B cell (primary cell): ENCODE results near the gene TENM3. TPM values are rescaled to one million over a fixed set of nuclear protein-coding genes. Genes with fewer than 3 reads are reported as not detected.

Experiments used
- ATAC-seq: fragments of 200-7000 bp; cut with Tn5 transposase; one replicate; pipeline ENCODE4 v1.10.0; 2021; ENCODE audit warnings: low read depth, mild to moderate bottlenecking, moderate number of reproducible peaks, moderate library complexity
- CTCF ChIA-PET: fragments of 350-600 bp; sonication (Branson Sonifier 250); formaldehyde crosslinking; loops from one replicate; lab custom pipeline; 2021; ENCODE audit warnings: antibody characterized with exemption, inconsistent platforms; lab: Charles Lee
- POLR2A ChIA-PET: fragments of 350-600 bp; sonication (Branson Sonifier 250); formaldehyde crosslinking; loops from one replicate; lab custom pipeline; 2021; ENCODE audit warnings: antibody characterized with exemption; lab: Charles Lee
- DNase-seq: peaks from one replicate; pipeline ENCODE4 v3.0.0; 2013
- H2AFZ ChIP-seq: 2 replicates; pipeline ENCODE4 v1.6.1; 2012; ENCODE audit warnings: mild to moderate bottlenecking, low read depth, low read length; ENCODE audit not compliant: insufficient read depth, poor library complexity, severe bottlenecking
- H3K27ac ChIP-seq, 2 donors: 1 replicate in 1 of 2; 2 replicates in 1 of 2; pipeline ENCODE4 v1.5.1; 2012 to 2013; ENCODE audit warnings: low read length in 2 of 2, mild to moderate bottlenecking in 2 of 2, moderate library complexity in 1 of 2
- H3K27me3 ChIP-seq, 4 experiments: fragments of 200-600 bp in 1 of 4; sonication (generic) in 1 of 4; replicated peaks in 1 of 4; 1 replicate in 2 of 4; 2 replicates in 2 of 4; pipeline versions ENCODE4 v1.6.1 to v1.7.0; 2013 to 2016; ENCODE audit warnings: low read length in 3 of 4, mild to moderate bottlenecking in 2 of 4, mixed read lengths in 1 of 4, moderate library complexity in 1 of 4; ENCODE audit not compliant: insufficient read depth in 4 of 4, control insufficient read depth in 3 of 4; ENCODE audit errors: control extremely low read depth in 1 of 4
- H3K36me3 ChIP-seq, 2 experiments: replicated peaks in 1 of 2; 1 replicate in 1 of 2; 2 replicates in 1 of 2; pipeline versions ENCODE4 v1.6.1 to v1.7.1; 2013; ENCODE audit warnings: low read length in 1 of 2; ENCODE audit not compliant: insufficient read depth in 2 of 2, control insufficient read depth in 1 of 2; ENCODE audit errors: control extremely low read depth in 1 of 2, extremely low read depth in 1 of 2
- H3K4me1 ChIP-seq, 2 donors: fragments of 200-600 bp in 1 of 2; sonication (generic) in 1 of 2; 1 replicate in 1 of 2; 2 replicates in 1 of 2; pipeline versions ENCODE4 v1.5.1 to v1.6.1; 2013 to 2017; ENCODE audit warnings: low read length in 2 of 2; ENCODE audit not compliant: control insufficient read depth in 2 of 2, insufficient read depth in 2 of 2
- H3K4me2 ChIP-seq: replicated peaks from 2 replicates; pipeline ENCODE3; 2012; ENCODE audit warnings: mild to moderate bottlenecking, low read depth, low read length; ENCODE audit not compliant: poor library complexity, severe bottlenecking
- H3K4me3 ChIP-seq, 5 experiments: fragments of 200-600 bp in 1 of 5; sonication (generic) in 1 of 5; 1 replicate in 3 of 5; 2 replicates in 2 of 5; pipeline versions ENCODE4 v1.5.1 to v1.7.0; 2011 to 2016; ENCODE audit warnings: low read length in 4 of 5, mild to moderate bottlenecking in 4 of 5, low read depth in 2 of 5, control low read depth in 1 of 5, moderate library complexity in 1 of 5; ENCODE audit not compliant: insufficient read depth in 1 of 5; ENCODE audit errors: control extremely low read depth in 1 of 5, extremely low read depth in 1 of 5
- H3K79me2 ChIP-seq: fragments of 200-600 bp; sonication (generic); one replicate; pipeline ENCODE4 v1.6.0; 2016; ENCODE audit warnings: low read length; ENCODE audit not compliant: control insufficient read depth, insufficient read depth
- H3K9ac ChIP-seq: fragments of 200-600 bp; sonication (generic); 2 replicates; pipeline ENCODE4 v1.6.1; 2017; ENCODE audit warnings: mild to moderate bottlenecking, low read length, moderate library complexity
- H3K9me3 ChIP-seq, 3 donors: one replicate each; pipeline versions ENCODE4 v1.6.1 to v1.7.1; 2013; ENCODE audit warnings: low read length in 2 of 3; ENCODE audit not compliant: control insufficient read depth in 2 of 3, insufficient read depth in 1 of 3; ENCODE audit errors: control extremely low read depth in 1 of 3
- H4K20me1 ChIP-seq: 2 replicates; pipeline ENCODE4 v1.6.0; 2012; ENCODE audit warnings: mild to moderate bottlenecking, low read length; ENCODE audit not compliant: insufficient read depth, control insufficient read depth, poor library complexity, severe bottlenecking
- H3K27ac Mint-ChIP-seq: one replicate; pipeline ENCODE4 v1.8.0; 2021; ENCODE audit warnings: mixed read lengths
- H3K27me3 Mint-ChIP-seq: one replicate; pipeline ENCODE4 v1.8.0; 2021; ENCODE audit warnings: mixed read lengths
- H3K4me1 Mint-ChIP-seq: one replicate; pipeline ENCODE4 v1.8.0; 2021; ENCODE audit warnings: mixed read lengths
- H3K4me3 Mint-ChIP-seq: one replicate; pipeline ENCODE4 v1.8.0; 2021; ENCODE audit warnings: mixed read lengths
- H3K9me3 Mint-ChIP-seq: one replicate; pipeline ENCODE4 v1.8.0; 2022; ENCODE audit warnings: mixed read lengths; ENCODE audit not compliant: insufficient read depth
- EZH2 ChIP-seq: IDR thresholded peaks from 2 replicates; pipeline ENCODE4 v1.6.1; 2012; ENCODE audit warnings: borderline replicate concordance, low read depth, mild to moderate bottlenecking, moderate library complexity, low read length; ENCODE audit not compliant: insufficient read depth, poor library complexity, severe bottlenecking
- WGBS: methylation state at CpG from one replicate; pipeline ENCODE4 v1.1.5; 2013; ENCODE audit warnings: missing lambda C conversion rate; ENCODE audit not compliant: insufficient coverage; 5-methylcytosine and 5-hydroxymethylcytosine counted together
- intact Hi-C: fragments of 100-400 bp; cut with micrococcal nuclease; formaldehyde crosslinking; loops from one replicate; pipeline ENCODE4 v1.10.0; 2022
- polyA plus RNA-seq: library from polyadenylated mRNA; depleted of rRNA; stranded (reverse); fragments of >200 nt; gene quantifications from 2 replicates; pipeline ENCODE4 v1.2.3, GENCODE V29; 2012
- total RNA-seq, 2 donors: library from RNA; stranded (reverse); fragments of 120-200 nt in 1 of 2; gene quantifications; 1 replicate in 1 of 2; 2 replicates in 1 of 2; pipeline versions ENCODE4 v1.2.3 to v1.2.4, GENCODE V29; 2013 to 2022
- TF ChIP-seq, protein P1 (sequence below): fragments of 200-600 bp; IDR thresholded peaks from one replicate; pipeline ENCODE4 v1.8.0; 2022; ENCODE audit warnings: antibody characterized with exemption, mild to moderate bottlenecking

Gene TENM3
- total and polyA plus RNA-seq, 2 donors (not counting 1 experiment from before 2014, with no cell fraction given): not detected

GRCh38 chr4:182216005-182216404 is 27.2 kb upstream of the TENM3 start:
- Histone ChIP-seq H3K27ac (no peak overlapping the region), H3K27me3 (no peaks in the 10 kb centered on the region), H3K4me2 (no peak overlapping the region), H3K4me1 (no peaks in the 10 kb centered on the region), H3K9ac (no peak overlapping the region), H2AFZ (no peak overlapping the region), H3K9me3 (peaks cover 0 to 3% (median 0%) of the 10 kb centered on the region in 3 donors), H3K79me2 (no peaks in the 10 kb centered on the region), H4K20me1 (no peaks in the 10 kb centered on the region), H3K4me3 (no peak overlapping the region), H3K36me3 (no peaks in the 10 kb centered on the region)
- TF ChIP-seq EZH2: no peak
- TF ChIP-seq, protein P1, sequence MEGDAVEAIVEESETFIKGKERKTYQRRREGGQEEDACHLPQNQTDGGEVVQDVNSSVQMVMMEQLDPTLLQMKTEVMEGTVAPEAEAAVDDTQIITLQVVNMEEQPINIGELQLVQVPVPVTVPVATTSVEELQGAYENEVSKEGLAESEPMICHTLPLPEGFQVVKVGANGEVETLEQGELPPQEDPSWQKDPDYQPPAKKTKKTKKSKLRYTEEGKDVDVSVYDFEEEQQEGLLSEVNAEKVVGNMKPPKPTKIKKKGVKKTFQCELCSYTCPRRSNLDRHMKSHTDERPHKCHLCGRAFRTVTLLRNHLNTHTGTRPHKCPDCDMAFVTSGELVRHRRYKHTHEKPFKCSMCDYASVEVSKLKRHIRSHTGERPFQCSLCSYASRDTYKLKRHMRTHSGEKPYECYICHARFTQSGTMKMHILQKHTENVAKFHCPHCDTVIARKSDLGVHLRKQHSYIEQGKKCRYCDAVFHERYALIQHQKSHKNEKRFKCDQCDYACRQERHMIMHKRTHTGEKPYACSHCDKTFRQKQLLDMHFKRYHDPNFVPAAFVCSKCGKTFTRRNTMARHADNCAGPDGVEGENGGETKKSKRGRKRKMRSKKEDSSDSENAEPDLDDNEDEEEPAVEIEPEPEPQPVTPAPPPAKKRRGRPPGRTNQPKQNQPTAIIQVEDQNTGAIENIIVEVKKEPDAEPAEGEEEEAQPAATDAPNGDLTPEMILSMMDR: no peak
- intact Hi-C loops: no loop called here
- no peaks in the 10 kb centered on the region for H3K9me3 Mint-ChIP-seq
- CTCF ChIA-PET: no interaction called here
- no peak overlapping the region for H3K4me3 Mint-ChIP-seq
- ATAC-seq (no peak), DNase-seq (no peak)
- H3K4me1 Mint-ChIP-seq: no peaks in the 10 kb centered on the region
- WGBS: no CpG with 5 or more reads among the region's 5 CpGs
- no peaks in the 10 kb centered on the region for H3K27me3 Mint-ChIP-seq
- POLR2A ChIA-PET: no interaction called here
- H3K27ac Mint-ChIP-seq: no peak overlapping the region

DNA sequence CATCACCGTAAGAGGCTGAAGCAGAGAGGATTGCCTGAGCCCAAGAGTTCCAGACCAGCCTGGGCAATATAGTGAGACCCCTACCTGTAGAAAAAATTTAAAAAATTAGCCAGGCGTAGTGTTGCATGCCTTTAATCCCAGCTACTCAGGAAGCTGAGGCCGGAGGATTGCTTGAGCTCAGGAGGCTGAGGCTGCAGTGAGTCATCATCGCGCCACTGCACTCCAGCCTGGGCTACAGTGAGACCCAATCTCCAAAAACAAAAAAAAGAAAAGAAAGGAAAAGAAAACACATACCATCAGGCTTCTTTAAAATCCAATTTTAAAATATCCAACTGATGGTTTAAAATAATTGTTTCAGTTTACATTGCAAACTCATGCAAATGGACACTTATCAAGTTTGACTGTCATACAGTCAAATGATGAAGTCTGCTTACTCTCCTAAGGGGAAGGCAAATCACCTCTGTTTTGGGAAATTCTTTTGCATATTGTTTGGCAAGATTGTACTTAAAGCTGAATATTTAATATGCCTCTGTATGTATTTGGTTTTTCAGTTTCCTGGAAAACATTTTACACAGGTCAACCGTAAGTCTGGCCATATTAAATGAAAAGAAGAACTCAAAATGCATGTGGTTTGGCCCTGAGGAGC is 23.7 kb upstream of the TENM3 start:
- POLR2A ChIA-PET: no interaction called here
- whole genome bisulfite sequencing: 83% methylated on average over 4 of the region's 6 CpGs
- no peaks in the 10 kb centered on the region for H3K27me3 Mint-ChIP-seq

More for the DNA sequence above, 23.7 kb upstream of the TENM3 start:
- Histone ChIP-seq H4K20me1 (no peaks in the 10 kb centered on the region), H3K4me3 (no peak overlapping the region), H2AFZ (no peak overlapping the region), H3K27ac (no peak overlapping the region), H3K27me3 (no peaks in the 10 kb centered on the region), H3K4me1 (no peaks in the 10 kb centered on the region), H3K4me2 (no peak overlapping the region), H3K36me3 (no peaks in the 10 kb centered on the region), H3K79me2 (no peaks in the 10 kb centered on the region), H3K9ac (no peak overlapping the region), H3K9me3 (peaks cover 0 to 3% (median 0%) of the 10 kb centered on the region in 3 donors)
- Mint-ChIP-seq H3K27ac (no peak overlapping the region), H3K9me3 (no peaks in the 10 kb centered on the region), H3K4me1 (no peaks in the 10 kb centered on the region), H3K4me3 (no peak overlapping the region)
- CTCF ChIA-PET: no interaction called here
- ATAC-seq (no peak), DNase-seq (no peak)
- intact Hi-C loops: no loop called here
- TF ChIP-seq, protein P1: no peak
- no peak for TF ChIP-seq EZH2
